Body of pancreas (tissue), 4 donors: Measurements from ENCODE around the gene ASIC2. TPM values are rescaled to one million over a fixed set of nuclear protein-coding genes. Genes with fewer than 3 reads are reported as not detected.
"Not testable (repeated sequence)": the region's sequence is repeated elsewhere in the genome, so short reads cannot be mapped to it uniquely, and the experiment has no call there.

Experiments used
- ATAC-seq: fragments of 150-250 bp; one replicate; pipeline ENCODE4 v1.9.1; 2016
- DNase-seq, 4 donors: peaks; one replicate each; pipeline ENCODE4 v3.0.0-alpha.2; 2019
- H3K27ac ChIP-seq, 4 donors: fragments of 200-600 bp; sonication (generic); 1 replicate in 3 of 4; 2 replicates in 1 of 4; pipeline versions ENCODE4 v1.5.1 to v1.6.1; 2016 to 2019; ENCODE audit warnings: mild to moderate bottlenecking in 1 of 4, mixed read lengths in 1 of 4, moderate library complexity in 1 of 4
- H3K27me3 ChIP-seq, 2 donors: fragments of 200-600 bp; sonication (generic); one replicate each; pipeline ENCODE4 v1.6.0; 2016; ENCODE audit warnings: mild to moderate bottlenecking in 1 of 2
- H3K36me3 ChIP-seq, 2 donors: fragments of 200-600 bp; sonication (generic); replicated peaks in 1 of 2; 2 replicates each; pipeline ENCODE4 v1.5.1; 2016; ENCODE audit warnings: low read depth in 2 of 2; ENCODE audit not compliant: insufficient read depth in 1 of 2
- H3K4me1 ChIP-seq: fragments of 200-600 bp; sonication (generic); one replicate; pipeline ENCODE4 v1.6.0; 2016
- H3K4me3 ChIP-seq, 2 donors: fragments of 200-600 bp; sonication (generic); 1 replicate in 1 of 2; 2 replicates in 1 of 2; pipeline ENCODE4 v1.5.1; 2016 to 2019
- H3K9me3 ChIP-seq, 3 donors: fragments of 200-600 bp; sonication (generic); 1 replicate in 2 of 3; 2 replicates in 1 of 3; pipeline ENCODE4 v1.5.1; 2016
- POLR2A ChIP-seq, 3 donors: fragments of 450-650 bp; IDR thresholded peaks; one replicate each; pipeline ENCODE4 v1.6.1; 2016; ENCODE audit warnings: antibody characterized with exemption in 3 of 3, mild to moderate bottlenecking in 2 of 3
- WGBS, 2 donors: methylation state at CpG; one replicate each; pipeline ENCODE4 v1.1.5; 2017; 5-methylcytosine and 5-hydroxymethylcytosine counted together
- intact Hi-C: fragments of 100-400 bp; cut with DNase I; formaldehyde crosslinking; loops from one replicate; pipeline ENCODE4 v1.15.1; 2023
- total RNA-seq, 2 donors: library from RNA; depleted of rRNA; stranded (reverse); fragments of >200 nt; gene quantifications; one replicate each; pipeline ENCODE4 v1.1.0, GENCODE V29; 2016
- TF ChIP-seq, protein P1 (sequence below), 7 experiments: fragments of 450-650 bp in 4 of 7; fragments of 200-600 bp in 3 of 7; sonication (generic) in 3 of 7; IDR thresholded peaks; one replicate each; pipeline ENCODE4 v1.5.1; 2016 to 2019; ENCODE audit warnings: antibody characterized with exemption in 7 of 7

The ASIC2 gene
- total RNA-seq, 2 donors from 2014 or later: not detected

DNA sequence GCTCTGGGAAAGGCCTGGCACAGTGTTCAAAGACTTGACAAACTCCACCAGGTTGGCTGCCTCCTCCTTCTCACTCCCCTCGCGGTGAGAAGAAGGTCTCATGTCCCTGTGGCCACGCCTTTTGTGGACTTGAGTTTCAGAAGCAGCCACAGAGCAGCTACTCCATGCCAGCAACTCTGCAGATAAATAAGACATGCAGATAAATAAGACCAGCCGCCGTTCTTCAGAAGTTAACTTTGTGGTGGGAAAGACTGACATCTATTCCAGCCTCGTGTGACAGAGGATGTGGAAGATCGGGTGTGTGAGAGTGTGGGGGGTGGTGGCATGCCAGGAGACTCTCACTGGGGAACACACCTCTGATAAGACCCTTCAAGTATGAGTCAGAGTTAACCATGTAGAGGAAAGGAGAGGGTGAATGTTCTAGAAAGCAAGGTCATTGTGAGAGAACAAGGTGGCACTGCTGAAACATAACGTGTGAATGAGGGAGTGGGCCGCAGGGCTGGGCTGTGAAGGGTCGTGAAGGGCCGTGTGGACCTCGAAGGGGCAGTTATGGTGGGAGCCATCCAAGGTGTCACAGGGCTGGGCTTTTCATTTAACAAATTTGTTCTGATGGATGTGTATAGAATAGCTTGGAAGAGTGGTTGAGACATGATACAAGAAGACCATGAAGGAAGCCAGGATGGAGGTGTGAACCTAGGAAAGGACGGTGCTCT lies 300.6 kb downstream of the ASIC2 start:
- TF ChIP-seq POLR2A (IDR thresholded peaks at IDR 0.05): no peak
- TF ChIP-seq, protein P1, sequence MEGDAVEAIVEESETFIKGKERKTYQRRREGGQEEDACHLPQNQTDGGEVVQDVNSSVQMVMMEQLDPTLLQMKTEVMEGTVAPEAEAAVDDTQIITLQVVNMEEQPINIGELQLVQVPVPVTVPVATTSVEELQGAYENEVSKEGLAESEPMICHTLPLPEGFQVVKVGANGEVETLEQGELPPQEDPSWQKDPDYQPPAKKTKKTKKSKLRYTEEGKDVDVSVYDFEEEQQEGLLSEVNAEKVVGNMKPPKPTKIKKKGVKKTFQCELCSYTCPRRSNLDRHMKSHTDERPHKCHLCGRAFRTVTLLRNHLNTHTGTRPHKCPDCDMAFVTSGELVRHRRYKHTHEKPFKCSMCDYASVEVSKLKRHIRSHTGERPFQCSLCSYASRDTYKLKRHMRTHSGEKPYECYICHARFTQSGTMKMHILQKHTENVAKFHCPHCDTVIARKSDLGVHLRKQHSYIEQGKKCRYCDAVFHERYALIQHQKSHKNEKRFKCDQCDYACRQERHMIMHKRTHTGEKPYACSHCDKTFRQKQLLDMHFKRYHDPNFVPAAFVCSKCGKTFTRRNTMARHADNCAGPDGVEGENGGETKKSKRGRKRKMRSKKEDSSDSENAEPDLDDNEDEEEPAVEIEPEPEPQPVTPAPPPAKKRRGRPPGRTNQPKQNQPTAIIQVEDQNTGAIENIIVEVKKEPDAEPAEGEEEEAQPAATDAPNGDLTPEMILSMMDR (IDR thresholded peaks at IDR 0.05): peak in 2 of 7 experiments; percentile 8 to 21
- intact Hi-C loops: loop anchor here (10.0 kb wide), 1 partner anchor 48 kb away; no protein-coding TSS in a partner anchor
- H3K27ac ChIP-seq: peak overlapping the region in 3 of 4 donors; percentile 10 to 36 (median 29)
- whole genome bisulfite sequencing, 2 donors: 38 to 45% methylated on average over 13 of the region's 13 CpGs
- peak; percentile 60 to 77 (median 72) for DNase-seq
- no peaks in the 10 kb centered on the region for H3K36me3 ChIP-seq
- no peaks in the 10 kb centered on the region for H3K27me3 ChIP-seq
- ATAC-seq: peak; percentile 70
- H3K4me3 ChIP-seq: no peak overlapping the region
- H3K9me3 ChIP-seq: no peaks in the 10 kb centered on the region
- H3K4me1 ChIP-seq: peaks cover 24% of the 10 kb centered on the region

- Histone ChIP-seq H3K4me1 (peaks cover 15% of the 10 kb centered on the region), H3K36me3 (no peaks in the 10 kb centered on the region), H3K9me3 (no peaks in the 10 kb centered on the region), H3K4me3 (no peak overlapping the region), H3K27ac (no peak overlapping the region), H3K27me3 (no peaks in the 10 kb centered on the region)
- WGBS, 2 donors: 79 to 80% methylated on average over 3 of the region's 3 CpGs
- intact Hi-C loops: no loop called here
- no peak for TF ChIP-seq POLR2A (IDR thresholded peaks at IDR 0.05)
- TF ChIP-seq, protein P1 (IDR thresholded peaks at IDR 0.05): no peak
- ATAC-seq (no peak), DNase-seq (no peak)
Measured at GRCh38 chr17:32988481-32989101, 304.5 kb downstream of the ASIC2 start.

- ATAC-seq, H3K27ac ChIP-seq, H3K27me3 ChIP-seq, H3K36me3 ChIP-seq, H3K9me3 ChIP-seq, intact Hi-C loops, H3K4me3 ChIP-seq, DNase-seq: not testable (repeated sequence)
- WGBS, 2 donors: 76 to 78% methylated on average over 2 of the region's 2 CpGs
- H3K4me1 ChIP-seq: peaks cover 15% of the 10 kb centered on the region
Measured at GRCh38 chr17:32987868-32988267, 305.2 kb downstream of the ASIC2 start.

DNA sequence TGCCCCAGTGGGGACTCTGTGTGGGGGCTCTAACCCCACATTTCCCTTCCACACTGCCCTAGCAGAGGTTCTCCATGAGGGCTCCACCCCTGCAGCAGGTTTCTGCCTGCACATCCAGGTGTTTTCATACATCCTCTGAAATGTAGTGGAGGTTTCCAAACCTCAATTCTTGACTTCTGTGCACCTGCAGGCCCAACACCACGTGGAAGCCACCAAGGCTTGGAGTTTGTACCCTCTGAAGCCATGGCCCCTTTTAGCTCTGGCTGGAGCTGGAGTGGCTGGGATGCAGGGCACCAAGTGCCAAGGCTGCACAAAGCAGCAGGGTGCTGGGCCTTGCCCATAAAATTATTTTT lies 305.7 kb downstream of the ASIC2 start:
- H3K27me3 ChIP-seq, ATAC-seq, intact Hi-C loops, H3K36me3 ChIP-seq, H3K9me3 ChIP-seq, H3K4me3 ChIP-seq, DNase-seq, H3K27ac ChIP-seq: not testable (repeated sequence)
- H3K4me1 ChIP-seq: peaks cover 11% of the 10 kb centered on the region
- 56 to 57% methylated on average over 1 of the region's 1 CpG for WGBS, 2 donors

- intact Hi-C loops: no loop called here
- DNase-seq (no peak), ATAC-seq (no peak)
- Histone ChIP-seq H3K27me3 (no peaks in the 10 kb centered on the region), H3K4me3 (no peak overlapping the region), H3K9me3 (peaks cover 0 to 8% (median 0%) of the 10 kb centered on the region in 3 donors), H3K27ac (no peak overlapping the region), H3K4me1 (no peaks in the 10 kb centered on the region), H3K36me3 (no peaks in the 10 kb centered on the region)
- TF ChIP-seq, protein P1 (IDR thresholded peaks at IDR 0.05): no peak
- no peak for TF ChIP-seq POLR2A (IDR thresholded peaks at IDR 0.05)
- 77 to 85% methylated on average over 4 of the region's 4 CpGs for WGBS, 2 donors
Measured at GRCh38 chr17:32985050-32985756, 307.9 kb downstream of the ASIC2 start.

GRCh38 chr17:32981611-32982010 lies 311.5 kb downstream of the ASIC2 start:
- H3K9me3 ChIP-seq, ATAC-seq, H3K27me3 ChIP-seq, H3K4me3 ChIP-seq, H3K36me3 ChIP-seq, H3K27ac ChIP-seq, H3K4me1 ChIP-seq, DNase-seq, intact Hi-C loops: not testable (repeated sequence)
- WGBS, 2 donors: 81% methylated on average over 3 of the region's 3 CpGs; no CpG with 5 or more reads in 1 of the 2 donors
